ENCODE results near the gene GTF3C5.

GRCh38 chr9:133056533-133056932 lies 25.7 kb downstream of the GTF3C5 start:
- TF ChIP-seq CTCF (conservative IDR thresholded peaks at IDR 0.05) (no peak), EZH2 (IDR thresholded peaks at IDR 0.05; ENCODE audit: low read depth) (no peak)

Data from PC-9 (cell line).